Retinal pigment epithelial cell (primary cell): Measurements from ENCODE around the gene KCTD20.

Experiments used
- DNase-seq: peaks from one replicate; pipeline ENCODE4 v3.0.0-alpha.2; 2010; ENCODE audit warnings: low read depth
- H3K4me3 ChIP-seq: 2 replicates; pipeline ENCODE4 v1.5.1; 2011; ENCODE audit warnings: mild to moderate bottlenecking, low read length, control low read depth, moderate library complexity
- CTCF ChIP-seq: conservative IDR thresholded peaks from 2 replicates; pipeline ENCODE4 v1.5.1; 2011; ENCODE audit warnings: low read depth, low read length, control low read depth, inconsistent platforms

The KCTD20 gene

GRCh38 chr6:36516559-36516958, 73.8 kb downstream of the KCTD20 start:
- DNase-seq: no peak
- no peak overlapping the region for H3K4me3 ChIP-seq
- no peak for TF ChIP-seq CTCF

GRCh38 chr6:36516988-36517387, 74.2 kb downstream of the KCTD20 start:
- DNase-seq: no peak
- no peak for TF ChIP-seq CTCF
- H3K4me3 ChIP-seq: no peak overlapping the region

DNA sequence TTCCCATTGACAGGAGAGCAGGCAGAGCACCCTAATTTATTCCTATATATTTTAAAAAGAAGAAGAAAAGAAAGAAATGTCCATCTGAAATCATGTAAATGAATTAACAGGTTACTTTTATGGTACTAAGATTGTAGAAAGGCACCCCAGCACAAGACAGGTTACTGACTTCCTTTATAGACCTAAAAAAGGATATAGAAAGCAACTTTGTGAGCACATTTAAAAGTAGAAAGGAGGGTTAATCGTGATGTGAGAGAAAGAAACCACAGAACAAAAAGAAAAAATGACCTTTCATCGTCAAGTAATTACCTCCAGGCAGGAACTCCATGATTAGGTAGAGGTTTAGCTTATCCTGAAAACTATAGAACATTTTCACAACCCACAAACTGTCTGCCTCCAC, 74.6 kb downstream of the KCTD20 start:
- no peak overlapping the region for H3K4me3 ChIP-seq
- no peak for DNase-seq
- TF ChIP-seq CTCF: no peak

GRCh38 chr6:36519352-36519751, 76.6 kb downstream of the KCTD20 start:
- DNase-seq: no peak
- no peak overlapping the region for H3K4me3 ChIP-seq
- TF ChIP-seq CTCF: no peak

DNA sequence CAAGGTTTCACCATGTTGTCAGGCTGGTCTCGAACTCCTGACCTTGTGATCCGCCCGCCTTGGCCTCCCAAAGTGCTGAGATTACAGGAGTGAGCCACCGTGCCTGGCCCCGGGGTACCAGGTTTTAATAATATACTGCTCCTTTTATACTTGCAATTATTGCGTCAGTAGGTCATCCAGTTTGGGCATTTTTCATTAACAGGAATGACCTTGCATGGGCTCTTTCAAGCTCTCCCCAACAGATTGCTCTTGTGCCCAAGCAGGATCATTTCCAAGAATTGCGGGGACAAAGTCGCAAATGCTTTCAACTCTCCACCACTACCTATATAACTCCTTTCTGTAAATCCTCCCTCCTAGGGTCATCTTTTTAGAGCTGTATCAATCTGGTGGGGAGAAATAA, 80.7 kb downstream of the KCTD20 start:
- TF ChIP-seq CTCF: no peak
- DNase-seq: no peak
- no peak overlapping the region for H3K4me3 ChIP-seq

DNA sequence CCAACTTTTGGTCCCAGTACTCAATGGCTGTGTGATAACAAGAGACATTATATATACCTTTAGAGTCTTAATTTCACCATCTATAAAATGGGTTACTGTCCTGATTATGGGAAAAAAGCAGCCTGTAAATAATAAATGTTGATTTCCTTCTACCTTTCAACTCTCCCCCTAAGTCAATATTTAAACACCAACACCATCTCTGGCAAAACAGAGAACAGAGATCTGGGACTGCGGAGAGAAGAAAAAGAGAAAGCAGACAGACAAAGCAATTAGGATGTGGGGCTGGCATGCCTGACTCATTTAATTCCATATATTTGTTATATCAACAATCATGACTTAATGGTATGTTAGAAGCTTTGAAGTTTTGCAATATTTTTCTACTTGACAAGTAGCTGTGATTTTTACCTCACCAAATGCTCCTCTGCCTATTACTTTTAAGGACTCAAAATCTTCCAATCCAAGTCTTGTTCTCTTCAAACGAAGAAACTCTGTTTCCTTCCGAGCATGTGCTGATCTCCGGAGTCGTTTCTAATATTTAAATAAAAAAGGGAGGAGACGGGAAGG, 81.2 kb downstream of the KCTD20 start:
- TF ChIP-seq CTCF: no peak
- H3K4me3 ChIP-seq: no peak overlapping the region
- DNase-seq: no peak

- TF ChIP-seq CTCF: no peak
- DNase-seq: no peak
- H3K4me3 ChIP-seq: no peak overlapping the region
These were observed 82.1 kb downstream of the KCTD20 start for GRCh38 chr6:36524871-36525270.
